ENCODE measurements around the gene RND1. TPM values are rescaled to one million over a fixed set of nuclear protein-coding genes. Genes with fewer than 3 reads are reported as not detected.

Gene RND1
- total and polyA plus RNA-seq, 2 of the 13 experiments (the other 11 are each of a cell fraction or from before 2014, with no cell fraction given): 1.8 to 1.9 TPM

DNA sequence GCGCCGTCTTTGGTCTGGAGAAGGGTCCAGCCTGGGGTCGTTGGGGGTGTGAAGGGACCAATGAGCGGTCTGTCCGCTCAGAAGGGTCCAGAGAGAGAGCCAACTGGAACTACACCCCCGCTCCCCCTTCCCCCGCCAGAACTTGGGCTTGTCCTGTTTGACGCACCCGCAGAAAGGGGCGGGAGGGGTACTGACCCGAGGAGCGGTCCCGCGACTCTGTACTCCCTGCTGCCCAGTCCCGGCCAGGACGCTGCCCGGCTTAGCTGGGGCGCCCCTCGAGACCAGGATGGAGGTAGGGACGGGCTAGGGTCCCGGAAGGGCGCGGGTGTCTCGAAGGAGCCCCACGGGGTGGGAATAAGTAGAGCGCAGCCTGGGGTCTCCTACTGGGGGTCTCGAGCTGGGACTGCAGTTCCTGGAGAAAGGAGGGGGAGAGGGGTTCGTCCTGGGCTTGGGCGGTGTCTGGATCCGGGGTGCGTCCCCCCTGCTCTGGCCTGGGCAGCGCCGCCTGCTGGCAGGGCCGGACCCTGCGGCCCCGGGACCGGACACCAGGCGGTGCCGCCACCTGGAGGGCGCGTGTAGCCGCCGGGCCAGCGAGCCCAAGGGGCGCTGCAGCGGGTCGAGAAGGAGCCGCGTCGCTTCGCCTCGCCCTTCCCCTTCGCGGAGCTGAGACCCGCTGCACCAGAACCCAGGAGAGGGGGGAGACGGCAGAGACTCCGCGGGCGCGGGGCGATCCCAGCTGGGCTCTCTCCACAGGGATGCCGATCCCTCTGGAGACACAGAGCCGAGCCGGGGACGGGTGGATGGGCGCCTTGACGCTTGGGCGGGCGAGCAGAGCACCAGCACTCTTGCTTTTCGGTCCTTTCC is 51.2 kb downstream of the RND1 start (continued):
- TF ChIP-seq SRY (CRISPR knock-in tag; IDR thresholded peaks at IDR 0.05): 0 out of 2 replicates have a peak, but pooled peaks have one; percentile 49
- no peak for TF ChIP-seq ATRX (CRISPR knock-in tag; IDR thresholded peaks at IDR 0.05; ENCODE audit: borderline replicate concordance)
- TF ChIP-seq AKAP8 (CRISPR knock-in tag; IDR thresholded peaks at IDR 0.05): peak; percentile 66
- TF ChIP-seq, protein P1, sequence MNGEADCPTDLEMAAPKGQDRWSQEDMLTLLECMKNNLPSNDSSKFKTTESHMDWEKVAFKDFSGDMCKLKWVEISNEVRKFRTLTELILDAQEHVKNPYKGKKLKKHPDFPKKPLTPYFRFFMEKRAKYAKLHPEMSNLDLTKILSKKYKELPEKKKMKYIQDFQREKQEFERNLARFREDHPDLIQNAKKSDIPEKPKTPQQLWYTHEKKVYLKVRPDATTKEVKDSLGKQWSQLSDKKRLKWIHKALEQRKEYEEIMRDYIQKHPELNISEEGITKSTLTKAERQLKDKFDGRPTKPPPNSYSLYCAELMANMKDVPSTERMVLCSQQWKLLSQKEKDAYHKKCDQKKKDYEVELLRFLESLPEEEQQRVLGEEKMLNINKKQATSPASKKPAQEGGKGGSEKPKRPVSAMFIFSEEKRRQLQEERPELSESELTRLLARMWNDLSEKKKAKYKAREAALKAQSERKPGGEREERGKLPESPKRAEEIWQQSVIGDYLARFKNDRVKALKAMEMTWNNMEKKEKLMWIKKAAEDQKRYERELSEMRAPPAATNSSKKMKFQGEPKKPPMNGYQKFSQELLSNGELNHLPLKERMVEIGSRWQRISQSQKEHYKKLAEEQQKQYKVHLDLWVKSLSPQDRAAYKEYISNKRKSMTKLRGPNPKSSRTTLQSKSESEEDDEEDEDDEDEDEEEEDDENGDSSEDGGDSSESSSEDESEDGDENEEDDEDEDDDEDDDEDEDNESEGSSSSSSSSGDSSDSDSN (CRISPR knock-in tag; IDR thresholded peaks at IDR 0.05): peak; percentile 93; the same call in 1 of the 2 replicates
- TF ChIP-seq ZNF136 (CRISPR knock-in tag; IDR thresholded peaks at IDR 0.05; ENCODE audit: low read depth): no peak
- peak; percentile 72 for TF ChIP-seq ZNF777 (CRISPR knock-in tag; IDR thresholded peaks at IDR 0.05)
- TF ChIP-seq HNRNPK (IDR thresholded peaks at IDR 0.05; ENCODE audit: low read depth, low read length, poor library complexity, severe bottlenecking): peak; percentile 52
- TF ChIP-seq ZNF235 (CRISPR knock-in tag; IDR thresholded peaks at IDR 0.05; ENCODE audit: borderline replicate concordance): 0 out of 2 replicates have a peak, but pooled peaks have one; percentile 69
- peak; percentile 48 for TF ChIP-seq TBX2 (CRISPR knock-in tag; IDR thresholded peaks at IDR 0.05; ENCODE audit: borderline replicate concordance)
- TF ChIP-seq CTCF (CRISPR knock-in tag; IDR thresholded peaks at IDR 0.05): peak; percentile 95
- TF ChIP-seq NPAS2 (CRISPR knock-in tag; IDR thresholded peaks at IDR 0.05; ENCODE audit: borderline replicate concordance): no peak
- TF ChIP-seq, protein P2, sequence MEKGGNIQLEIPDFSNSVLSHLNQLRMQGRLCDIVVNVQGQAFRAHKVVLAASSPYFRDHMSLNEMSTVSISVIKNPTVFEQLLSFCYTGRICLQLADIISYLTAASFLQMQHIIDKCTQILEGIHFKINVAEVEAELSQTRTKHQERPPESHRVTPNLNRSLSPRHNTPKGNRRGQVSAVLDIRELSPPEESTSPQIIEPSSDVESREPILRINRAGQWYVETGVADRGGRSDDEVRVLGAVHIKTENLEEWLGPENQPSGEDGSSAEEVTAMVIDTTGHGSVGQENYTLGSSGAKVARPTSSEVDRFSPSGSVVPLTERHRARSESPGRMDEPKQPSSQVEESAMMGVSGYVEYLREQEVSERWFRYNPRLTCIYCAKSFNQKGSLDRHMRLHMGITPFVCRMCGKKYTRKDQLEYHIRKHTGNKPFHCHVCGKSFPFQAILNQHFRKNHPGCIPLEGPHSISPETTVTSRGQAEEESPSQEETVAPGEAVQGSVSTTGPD (CRISPR knock-in tag; IDR thresholded peaks at IDR 0.05): no peak
- TF ChIP-seq GABPB1 (CRISPR knock-in tag; IDR thresholded peaks at IDR 0.05): peak; percentile 79; the same call in 1 of the 2 replicates
- no peak; the same call in 1 of the 2 replicates for TF ChIP-seq ZNF580 (CRISPR knock-in tag; IDR thresholded peaks at IDR 0.05; ENCODE audit: borderline replicate concordance, low read depth)
- peak; percentile 78 for TF ChIP-seq KDM2A (CRISPR knock-in tag; IDR thresholded peaks at IDR 0.05; ENCODE audit: borderline replicate concordance, low read depth)
- TF ChIP-seq TAF1 (CRISPR knock-in tag; IDR thresholded peaks at IDR 0.05): peak; percentile 40; the same call in 1 of the 2 replicates
- peak; percentile 99 for TF ChIP-seq HMGXB4 (CRISPR knock-in tag; IDR thresholded peaks at IDR 0.05; ENCODE audit: borderline replicate concordance in 1 of 2, low read depth in 1 of 2)
- TF ChIP-seq ZFP37 (CRISPR knock-in tag; IDR thresholded peaks at IDR 0.05; ENCODE audit: borderline replicate concordance): no peak
- peak; percentile 78; the same call in 1 of the 2 replicates for TF ChIP-seq KLF15 (CRISPR knock-in tag; IDR thresholded peaks at IDR 0.05; ENCODE audit: borderline replicate concordance)
- no peak for TF ChIP-seq ZKSCAN5 (CRISPR knock-in tag; IDR thresholded peaks at IDR 0.05)

Measured in HepG2 (cell line).